HepG2 (cell line): ENCODE measurements around the gene AKR7A3. TPM values are rescaled to one million over a fixed set of nuclear protein-coding genes. Genes with fewer than 3 reads are reported as not detected.

Experiments
- ATAC-seq: fragments of 200-7000 bp; cut with Tn5 transposase; 3 replicates; pipeline ENCODE4 v1.9.1; 2020; ENCODE audit warnings: mild to moderate bottlenecking, moderate library complexity
- BruUV-seq: library from RNA; stranded (reverse); fragments of 400-500 nt; replicated peaks from 2 replicates; lab custom pipeline; 2021; lab: Mats Ljungman, UMichigan
- CTCF ChIA-PET: fragments of 300-600 bp; formaldehyde crosslinking; extraction: SDS; loops from one replicate; lab custom pipeline; 2021; ENCODE audit warnings: low total read pairs, inconsistent platforms, low intra/inter-chr PET ratio; lab: Yijun Ruan, JAX
- POLR2A ChIA-PET: fragments of 350-600 bp; sonication (Branson Sonifier 250); formaldehyde crosslinking; loops from one replicate; lab custom pipeline; 2020; ENCODE audit warnings: antibody characterized with exemption, inconsistent platforms; lab: Yijun Ruan, JAX
- DNase-seq: peaks from one replicate; pipeline ENCODE4 v3.0.0-alpha.2; 2015; ENCODE audit warnings: low spot score
- FAIRE-seq: peaks from 3 replicates; lab custom pipeline; 2011; peaks lifted over from hg19 to GRCh38; lab: Jason Lieb, UNC
- H2AFZ ChIP-seq: one replicate; pipeline ENCODE4 v1.6.1; 2011; ENCODE audit warnings: low read length, inconsistent platforms
- H3K27ac ChIP-seq: fragments of 300-600 bp; 3 replicates; pipeline ENCODE4 v1.8.0; 2011; ENCODE audit warnings: mixed run types, mild to moderate bottlenecking, mixed read lengths, low read length, inconsistent platforms; ENCODE audit not compliant: insufficient read depth; ENCODE audit errors: extremely low read length
- H3K27me3 ChIP-seq, 2 experiments: fragments of 200-600 bp in 1 of 2; 2 replicates in 1 of 2; 3 replicates in 1 of 2; pipeline versions ENCODE4 v1.6.0 to v1.8.0; 2011; ENCODE audit warnings: low read length in 2 of 2, mild to moderate bottlenecking in 2 of 2, moderate library complexity in 2 of 2, inconsistent platforms in 1 of 2; ENCODE audit not compliant: insufficient read depth in 2 of 2, control insufficient read depth in 1 of 2
- H3K36me3 ChIP-seq, 2 experiments: fragments of 200-600 bp in 1 of 2; replicated peaks in 1 of 2; 2 replicates in 1 of 2; 3 replicates in 1 of 2; pipeline versions ENCODE4 v1.5.1 to v1.8.0; 2011; ENCODE audit warnings: low read length in 2 of 2, inconsistent platforms in 1 of 2; ENCODE audit not compliant: insufficient read depth in 2 of 2, control insufficient read depth in 1 of 2
- H3K4me1 ChIP-seq: 2 replicates; pipeline ENCODE4 v1.5.1; 2012; ENCODE audit warnings: low read length, inconsistent platforms; ENCODE audit not compliant: insufficient read depth
- H3K4me2 ChIP-seq: 2 replicates; pipeline ENCODE4 v1.6.0; 2011; ENCODE audit warnings: low read depth, low read length, inconsistent platforms
- H3K4me3 ChIP-seq, 3 experiments: fragments of 200-600 bp in 1 of 3; sonication (generic), shearing (Covaris generic) in 1 of 3; replicated peaks in 1 of 3; 2 replicates each; pipeline ENCODE4 v1.5.1; 2011 to 2016; ENCODE audit warnings: low read length in 3 of 3, inconsistent platforms in 2 of 3, low read depth in 2 of 3, mild to moderate bottlenecking in 2 of 3, control low read depth in 1 of 3, mixed read lengths in 1 of 3; ENCODE audit not compliant: insufficient read depth in 1 of 3
- H3K79me2 ChIP-seq: one replicate; pipeline ENCODE4 v1.6.1; 2011; ENCODE audit warnings: low read length, inconsistent platforms; ENCODE audit not compliant: insufficient read depth
- H3K9ac ChIP-seq: 2 replicates; pipeline ENCODE4 v1.6.0; 2011; ENCODE audit warnings: mild to moderate bottlenecking, low read depth, low read length, inconsistent platforms; ENCODE audit not compliant: insufficient read depth
- H3K9me3 ChIP-seq: 2 replicates; pipeline ENCODE4 v1.5.1; 2012; ENCODE audit warnings: mild to moderate bottlenecking, low read length
- H4K20me1 ChIP-seq: 2 replicates; pipeline ENCODE4 v1.6.0; 2011; ENCODE audit warnings: inconsistent platforms, mild to moderate bottlenecking, low read length, moderate library complexity; ENCODE audit not compliant: insufficient read depth
- SNRNP70 ChIP-seq: fragments of 200-400 bp; formaldehyde crosslinking; IDR thresholded peaks from 2 replicates; pipeline ENCODE4 v1.6.1; 2017; ENCODE audit warnings: mild to moderate bottlenecking, low read depth, low read length, moderate library complexity
- ZBTB21 ChIP-seq: sonication (generic); formaldehyde crosslinking; IDR thresholded peaks from 2 replicates; pipeline ENCODE4 v1.4.0; 2020; ENCODE audit warnings: missing genetic modification reagents
- ZNF143 ChIP-seq: sonication (generic); formaldehyde crosslinking; IDR thresholded peaks from 2 replicates; pipeline ENCODE4 v1.4.0; 2020; ENCODE audit warnings: missing genetic modification reagents
- ZNF790 ChIP-seq: sonication (generic); formaldehyde crosslinking; IDR thresholded peaks from 2 replicates; pipeline ENCODE4 v1.8.0; 2022; ENCODE audit warnings: missing genetic modification reagents, mild to moderate bottlenecking, borderline replicate concordance
- ZNF891 ChIP-seq: sonication (generic); formaldehyde crosslinking; IDR thresholded peaks from 2 replicates; pipeline ENCODE4 v1.5.0; 2020; ENCODE audit warnings: mild to moderate bottlenecking, missing genetic modification reagents
- WGBS: methylation state at CpG from one replicate; pipeline ENCODE4 v1.1.6; 2017; ENCODE audit warnings: low lambda C conversion rate; 5-methylcytosine and 5-hydroxymethylcytosine counted together
- in situ Hi-C: cut with HindIII; loops from 2 replicates; pipeline ENCODE4 v1.10.0; 2017; ENCODE audit warnings: low pct_unique_long_range_greater_than_20kb; ENCODE audit not compliant: extremely low pct_ligation_motif_present
- intact Hi-C: fragments of 100-400 bp; cut with micrococcal nuclease; formaldehyde crosslinking; loops from one replicate; pipeline ENCODE4 v1.10.0; 2022; ENCODE audit not compliant: unreplicated experiment
- polyA plus RNA-seq, 8 experiments: library from polyadenylated mRNA; depleted of rRNA in 3 of 8; stranded (reverse) in 7 of 8; unstranded in 1 of 8; fragments of >200 nt; fragmentation: Illumina TruSeq in 4 of 8; extraction: Trizol in 4 of 8; gene quantifications; 2 replicates each; pipeline versions ENCODE4 v1.2.1 to v1.2.3, GENCODE V29; 2011 to 2016; ENCODE audit warnings: low read depth in 4 of 8, missing spikeins in 1 of 8, mixed read lengths in 1 of 8; ENCODE audit not compliant: insufficient read depth in 1 of 8
- total RNA-seq, 5 experiments: library from RNA; depleted of rRNA; stranded (reverse); fragments of >200 nt; fragmentation: Illumina TruSeq; extraction: Trizol; gene quantifications; 2 replicates each; pipeline ENCODE4 v1.2.3, GENCODE V29; 2016; ENCODE audit warnings: low read depth in 1 of 5
- TF ChIP-seq, protein P1 (sequence below): IDR thresholded peaks from 2 replicates; pipeline ENCODE4 v1.6.1; 2012; ENCODE audit warnings: low read depth, low read length, improper control_type of control experiment
- TF ChIP-seq, protein P2 (sequence below): sonication (generic); formaldehyde crosslinking; IDR thresholded peaks from 2 replicates; pipeline ENCODE4 v1.4.0; 2020; ENCODE audit warnings: missing genetic modification reagents, borderline replicate concordance
- TF ChIP-seq, protein P3 (sequence below): sonication (generic); formaldehyde crosslinking; IDR thresholded peaks from 2 replicates; pipeline ENCODE4 v1.4.0; 2020; ENCODE audit warnings: missing genetic modification reagents
- TF ChIP-seq, protein P4 (sequence below): sonication (generic); formaldehyde crosslinking; IDR thresholded peaks from 2 replicates; pipeline ENCODE4 v1.4.0; 2020; ENCODE audit warnings: missing genetic modification reagents, mild to moderate bottlenecking, borderline replicate concordance

Gene AKR7A3
- total and polyA plus RNA-seq, 2 of the 13 experiments (the other 11 are each of a cell fraction or from before 2014, with no cell fraction given) = 0.58 to 1.00 TPM

DNA sequence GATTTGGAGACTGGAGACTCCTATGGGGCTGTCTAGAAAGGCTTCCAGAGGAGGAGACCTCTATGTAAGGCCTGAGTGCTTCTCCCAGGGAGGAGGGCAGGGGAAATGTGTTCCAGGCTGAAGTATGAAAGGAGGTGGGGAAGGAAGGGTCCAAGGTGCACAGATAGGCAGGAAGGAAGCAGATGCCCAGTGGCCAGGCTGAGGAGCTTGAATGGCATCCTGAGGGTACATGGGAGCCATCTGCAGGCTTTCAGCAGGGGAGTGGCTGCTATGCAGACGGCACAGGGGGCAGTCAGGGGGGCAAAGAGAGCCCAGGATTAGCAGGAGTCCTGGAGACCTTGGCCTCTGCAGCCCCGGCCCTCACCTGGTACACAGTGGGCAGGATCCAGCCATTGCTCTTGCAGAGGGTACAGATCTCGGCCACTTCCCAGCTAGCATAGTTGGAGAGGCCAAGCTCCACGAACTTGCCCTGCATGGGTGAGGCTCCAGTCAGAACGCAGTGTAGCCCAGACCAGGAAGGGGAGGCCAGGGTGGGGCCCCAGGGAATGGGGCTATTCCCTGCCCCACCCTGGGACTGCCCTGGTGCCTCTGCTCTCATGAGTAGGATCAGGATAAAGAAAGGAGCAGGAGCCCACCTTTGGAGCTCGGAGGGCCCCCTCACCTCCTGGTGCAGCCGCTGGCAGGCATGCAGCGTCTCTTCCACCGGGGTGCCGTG, 19.4 kb upstream of the AKR7A3 start:
- no peaks in the 10 kb centered on the region; a peak in 1 of 5 replicates for H3K27me3 ChIP-seq
- no TSS peak for BruUV-seq
- CTCF ChIA-PET = no interaction called here
- no peak overlapping the region for H2AFZ ChIP-seq
- TF ChIP-seq ZNF790 (CRISPR knock-in tag) (no peak), ZBTB21 (no peak), ZNF143 (CRISPR knock-in tag) (no peak), ZNF891 (CRISPR knock-in tag) (no peak), SNRNP70 (no peak)
- TF ChIP-seq, protein P1, sequence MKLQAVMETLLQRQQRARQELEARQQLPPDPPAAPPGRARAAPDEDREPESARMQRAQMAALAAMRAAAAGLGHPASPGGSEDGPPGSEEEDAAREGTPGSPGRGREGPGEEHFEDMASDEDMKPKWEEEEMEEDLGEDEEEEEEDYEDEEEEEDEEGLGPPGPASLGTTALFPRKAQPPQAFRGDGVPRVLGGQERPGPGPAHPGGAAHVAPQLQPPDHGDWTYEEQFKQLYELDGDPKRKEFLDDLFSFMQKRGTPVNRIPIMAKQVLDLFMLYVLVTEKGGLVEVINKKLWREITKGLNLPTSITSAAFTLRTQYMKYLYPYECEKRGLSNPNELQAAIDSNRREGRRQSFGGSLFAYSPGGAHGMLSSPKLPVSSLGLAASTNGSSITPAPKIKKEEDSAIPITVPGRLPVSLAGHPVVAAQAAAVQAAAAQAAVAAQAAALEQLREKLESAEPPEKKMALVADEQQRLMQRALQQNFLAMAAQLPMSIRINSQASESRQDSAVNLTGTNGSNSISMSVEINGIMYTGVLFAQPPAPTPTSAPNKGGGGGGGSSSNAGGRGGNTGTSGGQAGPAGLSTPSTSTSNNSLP = no peak
- TF ChIP-seq, protein P2, sequence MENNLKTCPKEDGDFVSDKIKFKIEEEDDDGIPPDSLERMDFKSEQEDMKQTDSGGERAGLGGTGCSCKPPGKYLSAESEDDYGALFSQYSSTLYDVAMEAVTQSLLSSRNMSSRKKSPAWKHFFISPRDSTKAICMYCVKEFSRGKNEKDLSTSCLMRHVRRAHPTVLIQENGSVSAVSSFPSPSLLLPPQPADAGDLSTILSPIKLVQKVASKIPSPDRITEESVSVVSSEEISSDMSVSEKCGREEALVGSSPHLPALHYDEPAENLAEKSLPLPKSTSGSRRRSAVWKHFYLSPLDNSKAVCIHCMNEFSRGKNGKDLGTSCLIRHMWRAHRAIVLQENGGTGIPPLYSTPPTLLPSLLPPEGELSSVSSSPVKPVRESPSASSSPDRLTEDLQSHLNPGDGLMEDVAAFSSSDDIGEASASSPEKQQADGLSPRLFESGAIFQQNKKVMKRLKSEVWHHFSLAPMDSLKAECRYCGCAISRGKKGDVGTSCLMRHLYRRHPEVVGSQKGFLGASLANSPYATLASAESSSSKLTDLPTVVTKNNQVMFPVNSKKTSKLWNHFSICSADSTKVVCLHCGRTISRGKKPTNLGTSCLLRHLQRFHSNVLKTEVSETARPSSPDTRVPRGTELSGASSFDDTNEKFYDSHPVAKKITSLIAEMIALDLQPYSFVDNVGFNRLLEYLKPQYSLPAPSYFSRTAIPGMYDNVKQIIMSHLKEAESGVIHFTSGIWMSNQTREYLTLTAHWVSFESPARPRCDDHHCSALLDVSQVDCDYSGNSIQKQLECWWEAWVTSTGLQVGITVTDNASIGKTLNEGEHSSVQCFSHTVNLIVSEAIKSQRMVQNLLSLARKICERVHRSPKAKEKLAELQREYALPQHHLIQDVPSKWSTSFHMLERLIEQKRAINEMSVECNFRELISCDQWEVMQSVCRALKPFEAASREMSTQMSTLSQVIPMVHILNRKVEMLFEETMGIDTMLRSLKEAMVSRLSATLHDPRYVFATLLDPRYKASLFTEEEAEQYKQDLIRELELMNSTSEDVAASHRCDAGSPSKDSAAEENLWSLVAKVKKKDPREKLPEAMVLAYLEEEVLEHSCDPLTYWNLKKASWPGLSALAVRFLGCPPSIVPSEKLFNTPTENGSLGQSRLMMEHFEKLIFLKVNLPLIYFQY = no peak
- TF ChIP-seq, protein P3, sequence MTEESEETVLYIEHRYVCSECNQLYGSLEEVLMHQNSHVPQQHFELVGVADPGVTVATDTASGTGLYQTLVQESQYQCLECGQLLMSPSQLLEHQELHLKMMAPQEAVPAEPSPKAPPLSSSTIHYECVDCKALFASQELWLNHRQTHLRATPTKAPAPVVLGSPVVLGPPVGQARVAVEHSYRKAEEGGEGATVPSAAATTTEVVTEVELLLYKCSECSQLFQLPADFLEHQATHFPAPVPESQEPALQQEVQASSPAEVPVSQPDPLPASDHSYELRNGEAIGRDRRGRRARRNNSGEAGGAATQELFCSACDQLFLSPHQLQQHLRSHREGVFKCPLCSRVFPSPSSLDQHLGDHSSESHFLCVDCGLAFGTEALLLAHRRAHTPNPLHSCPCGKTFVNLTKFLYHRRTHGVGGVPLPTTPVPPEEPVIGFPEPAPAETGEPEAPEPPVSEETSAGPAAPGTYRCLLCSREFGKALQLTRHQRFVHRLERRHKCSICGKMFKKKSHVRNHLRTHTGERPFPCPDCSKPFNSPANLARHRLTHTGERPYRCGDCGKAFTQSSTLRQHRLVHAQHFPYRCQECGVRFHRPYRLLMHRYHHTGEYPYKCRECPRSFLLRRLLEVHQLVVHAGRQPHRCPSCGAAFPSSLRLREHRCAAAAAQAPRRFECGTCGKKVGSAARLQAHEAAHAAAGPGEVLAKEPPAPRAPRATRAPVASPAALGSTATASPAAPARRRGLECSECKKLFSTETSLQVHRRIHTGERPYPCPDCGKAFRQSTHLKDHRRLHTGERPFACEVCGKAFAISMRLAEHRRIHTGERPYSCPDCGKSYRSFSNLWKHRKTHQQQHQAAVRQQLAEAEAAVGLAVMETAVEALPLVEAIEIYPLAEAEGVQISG (CRISPR knock-in tag) = no peak
- TF ChIP-seq, protein P4, sequence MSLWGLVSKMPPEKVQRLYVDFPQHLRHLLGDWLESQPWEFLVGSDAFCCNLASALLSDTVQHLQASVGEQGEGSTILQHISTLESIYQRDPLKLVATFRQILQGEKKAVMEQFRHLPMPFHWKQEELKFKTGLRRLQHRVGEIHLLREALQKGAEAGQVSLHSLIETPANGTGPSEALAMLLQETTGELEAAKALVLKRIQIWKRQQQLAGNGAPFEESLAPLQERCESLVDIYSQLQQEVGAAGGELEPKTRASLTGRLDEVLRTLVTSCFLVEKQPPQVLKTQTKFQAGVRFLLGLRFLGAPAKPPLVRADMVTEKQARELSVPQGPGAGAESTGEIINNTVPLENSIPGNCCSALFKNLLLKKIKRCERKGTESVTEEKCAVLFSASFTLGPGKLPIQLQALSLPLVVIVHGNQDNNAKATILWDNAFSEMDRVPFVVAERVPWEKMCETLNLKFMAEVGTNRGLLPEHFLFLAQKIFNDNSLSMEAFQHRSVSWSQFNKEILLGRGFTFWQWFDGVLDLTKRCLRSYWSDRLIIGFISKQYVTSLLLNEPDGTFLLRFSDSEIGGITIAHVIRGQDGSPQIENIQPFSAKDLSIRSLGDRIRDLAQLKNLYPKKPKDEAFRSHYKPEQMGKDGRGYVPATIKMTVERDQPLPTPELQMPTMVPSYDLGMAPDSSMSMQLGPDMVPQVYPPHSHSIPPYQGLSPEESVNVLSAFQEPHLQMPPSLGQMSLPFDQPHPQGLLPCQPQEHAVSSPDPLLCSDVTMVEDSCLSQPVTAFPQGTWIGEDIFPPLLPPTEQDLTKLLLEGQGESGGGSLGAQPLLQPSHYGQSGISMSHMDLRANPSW (CRISPR knock-in tag) = no peak
- H4K20me1 ChIP-seq = no peaks in the 10 kb centered on the region; the same call in 1 of the 2 replicates
- 89% methylated on average over 5 of the region's 10 CpGs for WGBS
- no peak overlapping the region for H3K4me3 ChIP-seq
- H3K27ac ChIP-seq = no peak overlapping the region
- ATAC-seq (no peak), DNase-seq (no peak), FAIRE-seq (no peak)
- no peak overlapping the region for H3K4me2 ChIP-seq
- POLR2A ChIA-PET = no interaction called here
- peaks cover 15 to 59% of the 10 kb centered on the region in 2 experiments for H3K36me3 ChIP-seq
- H3K9ac ChIP-seq = no peak overlapping the region
- intact Hi-C loops (no loop called here), in situ Hi-C loops (no loop called here)
- H3K9me3 ChIP-seq = no peaks in the 10 kb centered on the region
- H3K4me1 ChIP-seq = peaks cover 34% of the 10 kb centered on the region
- H3K79me2 ChIP-seq = peaks cover 21% of the 10 kb centered on the region
